ENCODE results near the gene TMEFF2. TPM values are rescaled to one million over a fixed set of nuclear protein-coding genes. Genes with fewer than 3 reads are reported as not detected.
"Not testable (repeated sequence)": the region's sequence is repeated elsewhere in the genome, so short reads cannot be mapped to it uniquely, and the experiment has no call there.

TMEFF2 gene
- total and polyA plus RNA-seq, 2 of the 4 experiments (the other 2 are of a cell fraction) = 1.3 to 3.0 TPM

- CTCF ChIA-PET = no interaction called here
- in situ Hi-C loops (cut with MboI; ENCODE audit: low sequenced_read_pairs) (no loop called here), intact Hi-C loops (cut with micrococcal nuclease) (no loop called here), dilution Hi-C loops (cut with HindIII; ENCODE audit: low sequenced_read_pairs, unreplicated experiment) (no loop called here)
- ATAC-seq (ENCODE audit: low read depth) (no peak), DNase-seq (no peak)
- no peak overlapping the region for H2BK15ac ChIP-seq (ENCODE audit: low read depth, low read length)
- TF ChIP-seq CHD1 (IDR thresholded peaks at IDR 0.05; ENCODE audit: low read depth, low read length) = no peak
- BruUV-seq (replicated peaks) = no TSS peak
- no peak overlapping the region for H3K4me2 ChIP-seq (ENCODE audit: low read depth, low read length)
- H3K4me1 ChIP-seq (ENCODE audit: control insufficient read depth, insufficient read depth, low read length) = no peaks in the 10 kb centered on the region
- H4K8ac ChIP-seq (ENCODE audit: low read depth in 2 of 2, low read length in 2 of 2) = no peak overlapping the region
- no peak overlapping the region for H3K14ac ChIP-seq (replicated peaks; ENCODE audit: low read depth, low read length)
- no peak overlapping the region for H3K4me3 ChIP-seq (ENCODE audit: insufficient read depth, low read depth, low read length)
- no peak overlapping the region for H3K4ac ChIP-seq (ENCODE audit: low read depth, low read length)
- H2BK20ac ChIP-seq (ENCODE audit: low read depth, low read length) = no peak overlapping the region
- WGBS, 2 experiments (ENCODE audit: extremely low coverage in 2 of 2, insufficient read length in 1 of 2) = 88% methylated on average over 5 of the region's 5 CpGs; no CpG with 5 or more reads in 1 of the 2 experiments
- no peak overlapping the region for H3K56ac ChIP-seq (ENCODE audit: extremely low read depth, insufficient read depth, low read length)
- H4K20me1 ChIP-seq (ENCODE audit: insufficient read depth, low read length) = no peaks in the 10 kb centered on the region
- H4K91ac ChIP-seq (ENCODE audit: insufficient read depth, low read depth, low read length) = no peak overlapping the region
- H3K79me1 ChIP-seq (ENCODE audit: low read depth in 1 of 2, low read length in 2 of 2) = no peaks in the 10 kb centered on the region
- no peak overlapping the region for H2BK5ac ChIP-seq (ENCODE audit: low read depth, low read length, poor library complexity, severe bottlenecking)
- no peak overlapping the region for H2BK120ac ChIP-seq (ENCODE audit: low read depth, low read length)
- H3K36me3 ChIP-seq (ENCODE audit: control insufficient read depth, insufficient read depth, low read length) = no peaks in the 10 kb centered on the region
- no peak overlapping the region for H3K18ac ChIP-seq (ENCODE audit: low read depth, low read length)
- H3K23ac ChIP-seq (ENCODE audit: low read depth, low read length) = no peak overlapping the region
- H3K9ac ChIP-seq (ENCODE audit: low read depth, low read length) = no peak overlapping the region
- H2AK5ac ChIP-seq (ENCODE audit: low read depth, low read length) = no peak overlapping the region
- POLR2A ChIA-PET (ENCODE audit: unreplicated experiment) = no interaction called here
- no peaks in the 10 kb centered on the region for H3K9me3 ChIP-seq (ENCODE audit: control insufficient read depth, insufficient read depth, low read length)
- no peak overlapping the region for H2AFZ ChIP-seq (replicated peaks; ENCODE audit: low read length, poor library complexity)
- no peak overlapping the region for H2AK9ac ChIP-seq (replicated peaks; ENCODE audit: low read depth, low read length, poor library complexity)
- no peak overlapping the region for H3K27ac ChIP-seq (ENCODE audit: insufficient read depth, low read length)
- H4K5ac ChIP-seq (ENCODE audit: low read depth, low read length) = no peak overlapping the region
- H3K9me1 ChIP-seq (ENCODE audit: insufficient read depth, low read length) = no peaks in the 10 kb centered on the region
- H3K27me3 ChIP-seq (ENCODE audit: control insufficient read depth, insufficient read depth, low read length) = no peaks in the 10 kb centered on the region
Observed at GRCh38 chr2:192082121-192082520, 112.6 kb downstream of the TMEFF2 start.

- H4K20me1 ChIP-seq (ENCODE audit: insufficient read depth, low read length); H3K4ac ChIP-seq (ENCODE audit: low read depth, low read length); in situ Hi-C loops (cut with MboI; ENCODE audit: low sequenced_read_pairs); H4K5ac ChIP-seq (ENCODE audit: low read depth, low read length); H2BK20ac ChIP-seq (ENCODE audit: low read depth, low read length); H2BK120ac ChIP-seq (ENCODE audit: low read depth, low read length); H3K4me1 ChIP-seq (ENCODE audit: control insufficient read depth, insufficient read depth, low read length); H4K8ac ChIP-seq (ENCODE audit: low read depth in 2 of 2, low read length in 2 of 2); DNase-seq; H3K79me1 ChIP-seq (ENCODE audit: low read depth in 1 of 2, low read length in 2 of 2); H3K27ac ChIP-seq (ENCODE audit: insufficient read depth, low read length); H4K91ac ChIP-seq (ENCODE audit: insufficient read depth, low read depth, low read length); H2AK9ac ChIP-seq (replicated peaks; ENCODE audit: low read depth, low read length, poor library complexity); intact Hi-C loops (cut with micrococcal nuclease); POLR2A ChIA-PET (ENCODE audit: unreplicated experiment); H3K56ac ChIP-seq (ENCODE audit: extremely low read depth, insufficient read depth, low read length); BruUV-seq (replicated peaks); ATAC-seq (ENCODE audit: low read depth); H3K4me2 ChIP-seq (ENCODE audit: low read depth, low read length); H3K36me3 ChIP-seq (ENCODE audit: control insufficient read depth, insufficient read depth, low read length); H2AK5ac ChIP-seq (ENCODE audit: low read depth, low read length); H3K23ac ChIP-seq (ENCODE audit: low read depth, low read length); H3K18ac ChIP-seq (ENCODE audit: low read depth, low read length); dilution Hi-C loops (cut with HindIII; ENCODE audit: low sequenced_read_pairs, unreplicated experiment); H2BK5ac ChIP-seq (ENCODE audit: low read depth, low read length, poor library complexity, severe bottlenecking); H3K9me1 ChIP-seq (ENCODE audit: insufficient read depth, low read length); H3K27me3 ChIP-seq (ENCODE audit: control insufficient read depth, insufficient read depth, low read length); H3K9ac ChIP-seq (ENCODE audit: low read depth, low read length); H3K14ac ChIP-seq (replicated peaks; ENCODE audit: low read depth, low read length); H3K9me3 ChIP-seq (ENCODE audit: control insufficient read depth, insufficient read depth, low read length); CTCF ChIA-PET; H2AFZ ChIP-seq (replicated peaks; ENCODE audit: low read length, poor library complexity); H3K4me3 ChIP-seq (ENCODE audit: insufficient read depth, low read depth, low read length); H2BK15ac ChIP-seq (ENCODE audit: low read depth, low read length): not testable (repeated sequence)
- no CpG with 5 or more reads among the region's 3 CpGs for WGBS, 2 experiments (ENCODE audit: extremely low coverage in 2 of 2, insufficient read length in 1 of 2)
Observed at GRCh38 chr2:192080096-192080495, 114.6 kb downstream of the TMEFF2 start.

Measured in IMR-90 (cell line).